NCI-H2107 (cell line): ENCODE results near the gene IL20RA.
A peak's percentile ranks its signal among the peaks of the same experiment; 100 is the strongest.
"Not testable (repeated sequence)": the region's sequence is repeated elsewhere in the genome, so short reads cannot be mapped to it uniquely, and the experiment has no call there.

Experiments
- DNase-seq: peaks from one replicate; lab custom pipeline; 2025; lab: John Stamatoyannopoulos, UW

The IL20RA gene

DNA sequence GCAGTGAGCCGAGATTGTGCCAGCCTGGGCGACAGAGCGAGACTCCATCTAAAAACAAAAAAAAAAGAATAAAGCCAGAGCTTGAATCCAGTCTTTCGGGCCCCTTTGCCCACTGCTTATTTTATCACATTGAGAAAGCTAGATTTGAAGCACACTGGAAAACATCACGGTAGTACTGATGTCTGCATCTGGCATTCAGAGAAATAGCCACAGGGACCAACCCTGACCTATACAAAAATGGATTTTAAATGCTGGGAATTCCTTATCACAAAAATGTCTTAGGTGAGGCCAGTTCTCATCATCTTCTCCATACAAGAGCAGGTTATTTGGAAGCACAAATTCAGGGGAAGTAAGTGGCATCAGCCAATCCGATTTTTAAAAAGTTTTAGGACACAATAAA, 73.2 kb downstream of the IL20RA start:
- DNase-seq: no peak

DNA sequence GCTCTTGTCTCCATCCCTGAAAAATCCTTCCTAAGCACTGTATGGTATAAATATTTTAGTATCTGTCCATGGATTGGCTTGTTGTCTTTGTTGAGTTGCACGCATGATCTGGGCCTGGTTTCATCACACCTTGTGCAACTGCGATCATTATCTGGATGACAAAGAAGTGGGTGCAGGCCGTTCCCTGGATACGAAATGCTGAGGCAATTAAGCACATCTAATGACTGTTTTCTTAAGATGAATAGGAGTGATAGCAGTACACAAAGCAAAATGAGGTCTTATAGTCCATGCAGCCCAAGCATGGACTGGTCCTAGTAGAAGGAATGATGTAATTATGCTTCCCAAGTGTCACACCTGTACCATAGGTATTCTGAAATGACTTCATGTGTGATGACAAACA, 74.8 kb downstream of the IL20RA start:
- no peak for DNase-seq

- DNase-seq: no peak
Observed at GRCh38 chr6:136969433-136969832, 75.3 kb downstream of the IL20RA start.

GRCh38 chr6:136968837-136969236, 75.9 kb downstream of the IL20RA start:
- no peak for DNase-seq

DNA sequence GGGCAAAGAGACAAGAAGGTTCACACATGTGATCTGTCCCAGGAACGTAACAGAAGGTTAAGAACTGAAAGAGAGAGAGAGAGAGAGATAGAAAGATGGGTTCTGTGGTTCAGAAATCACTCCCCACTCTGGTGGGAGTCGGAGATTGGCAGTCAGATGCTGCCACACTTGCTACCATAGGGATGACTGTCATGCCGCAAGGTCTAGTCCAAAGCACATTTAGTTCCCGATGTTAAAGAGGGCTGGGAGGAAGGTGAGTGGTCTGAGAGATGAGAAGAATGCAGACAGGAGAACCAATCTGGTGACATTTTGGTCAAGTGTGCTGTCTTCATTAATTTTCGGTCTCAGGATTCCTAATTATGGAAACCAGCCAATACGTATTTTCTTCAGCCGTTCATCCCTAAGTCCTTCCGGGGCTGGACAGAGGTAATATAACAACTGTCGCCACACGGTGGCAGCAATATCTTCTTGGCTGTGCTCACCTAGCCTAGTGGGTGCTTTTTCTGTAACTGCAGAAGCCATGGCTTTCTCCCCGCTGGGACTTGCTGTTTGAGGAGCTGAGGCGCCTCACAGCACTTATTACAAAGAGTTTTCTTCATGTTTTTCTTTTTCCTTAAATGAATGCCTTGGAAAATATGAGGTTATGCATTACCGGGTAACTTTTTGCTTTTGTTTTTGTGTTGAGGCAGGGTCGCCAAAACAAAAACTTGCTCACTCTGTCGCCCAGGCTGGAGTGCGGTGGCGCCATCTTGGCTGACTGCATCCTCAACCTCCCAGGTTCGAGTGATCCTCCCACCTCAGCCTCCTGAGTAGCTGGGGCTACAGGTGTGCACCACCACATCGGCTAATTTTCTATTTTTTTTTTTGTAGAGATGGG, 76.7 kb downstream of the IL20RA start:
- DNase-seq: no peak

GRCh38 chr6:136964398-136964797, 80.4 kb downstream of the IL20RA start:
- no peak for DNase-seq

- DNase-seq: no peak
Observed at GRCh38 chr6:136963259-136963658, 81.5 kb downstream of the IL20RA start.

GRCh38 chr6:136962661-136963060, 82.1 kb downstream of the IL20RA start:
- DNase-seq: peak; percentile 62

GRCh38 chr6:136961848-136962247, 82.9 kb downstream of the IL20RA start:
- no peak for DNase-seq

DNA sequence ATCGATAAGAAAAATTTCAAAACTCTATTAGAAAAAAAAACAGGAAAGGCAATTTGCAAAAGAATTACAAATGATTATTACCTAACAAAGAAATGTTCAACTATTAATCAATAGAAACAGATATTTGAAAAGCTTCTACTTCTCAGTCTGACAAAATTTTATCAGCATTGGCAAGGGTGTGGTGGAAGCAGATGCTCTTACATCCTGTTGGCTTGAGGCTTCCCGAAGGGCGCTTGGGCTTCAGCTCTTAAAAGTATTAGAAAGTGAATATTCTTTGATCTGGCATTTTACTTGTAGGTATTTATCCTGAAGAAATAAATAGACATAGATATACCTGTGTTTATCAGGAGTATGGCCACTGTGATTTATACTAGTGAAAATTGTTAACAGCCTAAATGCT, 84.0 kb downstream of the IL20RA start:
- no peak for DNase-seq

- DNase-seq: not testable (repeated sequence)
Observed at GRCh38 chr6:136959935-136960334, 84.8 kb downstream of the IL20RA start.

GRCh38 chr6:136959471-136959891, 85.3 kb downstream of the IL20RA start:
- DNase-seq: no peak

GRCh38 chr6:136958168-136958567, 86.6 kb downstream of the IL20RA start:
- DNase-seq: no peak

DNA sequence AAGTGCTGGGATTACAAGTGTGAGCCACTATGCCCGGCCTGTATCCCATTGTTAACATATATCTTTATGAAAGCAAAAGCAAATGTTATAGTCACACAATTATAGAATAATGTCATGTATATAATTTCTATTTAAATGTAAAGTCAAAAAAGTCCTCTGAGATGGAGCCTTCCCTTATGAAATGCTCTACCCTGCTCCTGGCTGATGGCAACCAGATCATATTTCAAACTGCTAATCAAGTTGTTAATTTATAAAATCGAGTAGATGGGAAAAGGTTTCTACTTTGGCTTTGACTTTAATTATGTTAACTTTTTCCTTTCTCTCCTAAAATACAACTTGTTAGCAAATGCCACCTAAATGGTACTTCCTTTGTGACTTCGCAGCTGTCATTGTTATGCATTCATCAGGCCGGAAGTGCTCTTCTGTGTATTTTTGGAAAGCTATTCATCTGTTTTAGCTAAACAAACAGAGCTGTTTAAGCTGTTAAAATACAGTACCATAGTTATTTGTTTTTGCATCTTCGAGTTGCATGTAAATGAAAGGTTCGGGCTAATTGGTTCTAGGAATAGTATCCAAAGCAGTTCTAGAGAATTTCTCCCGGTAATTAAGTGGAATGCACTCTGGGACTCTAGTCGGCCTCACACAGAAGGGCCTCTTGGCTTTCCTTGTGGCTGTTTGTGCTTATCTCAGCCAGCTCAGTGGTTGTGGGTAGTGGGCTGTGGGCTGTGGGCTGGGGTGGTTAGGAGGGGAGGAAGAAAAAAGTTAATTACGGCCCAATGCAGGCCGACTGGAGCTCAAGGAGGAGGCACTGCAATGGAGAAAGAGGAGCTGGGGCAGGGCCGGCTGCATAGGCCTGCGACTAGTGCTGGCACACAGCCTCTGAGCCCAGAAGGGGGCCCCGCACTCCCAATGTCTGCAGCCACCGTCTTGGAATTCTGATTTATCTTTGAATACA, 87.9 kb downstream of the IL20RA start:
- no peak for DNase-seq

GRCh38 chr6:136955123-136955522, 89.6 kb downstream of the IL20RA start:
- no peak for DNase-seq

- peak; percentile 15 for DNase-seq
Observed at GRCh38 chr6:136952714-136953260, 92.0 kb downstream of the IL20RA start.

DNA sequence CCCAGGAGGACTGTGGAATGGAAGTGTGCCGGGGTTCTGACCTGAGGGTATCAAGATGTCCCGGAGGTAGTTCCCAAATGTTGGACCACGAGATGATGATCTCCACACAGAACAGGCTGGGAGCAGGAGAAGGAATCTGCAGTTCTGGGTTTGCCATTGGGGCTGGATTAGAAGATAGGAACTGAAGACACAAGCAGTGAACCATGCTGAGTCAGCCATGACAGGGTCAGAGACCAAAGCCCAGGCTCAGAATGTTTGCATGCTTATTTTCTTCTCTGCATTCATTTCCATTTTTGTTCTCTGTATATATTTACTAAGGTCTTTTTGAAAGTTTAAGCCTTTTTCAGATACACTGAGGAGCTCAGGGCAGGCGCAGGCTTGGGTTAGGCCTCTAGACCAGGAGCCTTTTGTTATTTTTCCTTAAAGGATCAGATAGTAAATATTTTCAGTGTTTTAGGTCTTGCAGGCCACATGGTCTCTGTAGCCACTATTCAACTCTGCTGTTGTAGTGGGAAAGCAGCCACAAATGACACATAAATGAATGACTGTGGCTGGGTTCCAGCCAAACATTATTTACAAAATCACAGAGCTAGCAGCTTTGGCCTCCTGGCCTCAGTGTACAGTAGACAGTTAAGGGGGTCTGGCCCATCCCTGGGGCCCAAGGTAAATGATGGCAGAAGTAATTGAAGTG, 94.2 kb downstream of the IL20RA start:
- no peak for DNase-seq
